Right kidney (tissue), 1 donor: ENCODE results near the gene PPP2R2D.

Experiments
- DNase-seq: peaks from one replicate; pipeline ENCODE4 v3.0.0-alpha.2; 2016

PPP2R2D gene

GRCh38 chr10:131998050-131998844 lies 97.4 kb downstream of the PPP2R2D start:
- DNase-seq = no peak

GRCh38 chr10:131998845-131999681 lies 98.3 kb downstream of the PPP2R2D start:
- no peak for DNase-seq

GRCh38 chr10:132001238-132001972 lies 100.6 kb downstream of the PPP2R2D start:
- no peak for DNase-seq

GRCh38 chr10:132002004-132002403 lies 101.2 kb downstream of the PPP2R2D start:
- DNase-seq = no peak

GRCh38 chr10:132003282-132003924 lies 102.6 kb downstream of the PPP2R2D start:
- DNase-seq = no peak

GRCh38 chr10:132004052-132004451 lies 103.2 kb downstream of the PPP2R2D start:
- DNase-seq = no peak

- DNase-seq = no peak
These were observed 104.3 kb downstream of the PPP2R2D start for GRCh38 chr10:132005147-132005546.

- DNase-seq = no peak
These were observed 106.2 kb downstream of the PPP2R2D start for GRCh38 chr10:132006966-132007365.

- DNase-seq = no peak
These were observed 106.9 kb downstream of the PPP2R2D start for GRCh38 chr10:132007681-132008080.
